Lung (tissue), 12 donors: ENCODE data around the gene SLC12A7. TPM values are rescaled to one million over a fixed set of nuclear protein-coding genes. Genes with fewer than 3 reads are reported as not detected.

Source experiments
- ATAC-seq: fragments of 200-7000 bp; cut with Tn5 transposase; one replicate; pipeline ENCODE4 v1.9.1; 2020; ENCODE audit warnings: moderate number of reproducible peaks; ENCODE audit not compliant: insufficient read depth, low FRiP score
- DNase-seq, 3 donors: peaks; one replicate each; pipeline ENCODE4 v3.0.0-alpha.2; 2013 to 2017
- H3K27ac ChIP-seq, 2 donors: one replicate each; pipeline ENCODE4 v1.5.1; 2013; ENCODE audit warnings: mild to moderate bottlenecking in 2 of 2, moderate library complexity in 2 of 2, control low read depth in 1 of 2, inconsistent platforms in 1 of 2, low read depth in 1 of 2, low read length in 1 of 2
- H3K27me3 ChIP-seq, 3 donors: one replicate each; pipeline ENCODE4 v1.5.1; 2013; ENCODE audit warnings: low read length in 2 of 3; ENCODE audit not compliant: control insufficient read depth in 3 of 3, insufficient read depth in 3 of 3
- H3K36me3 ChIP-seq, 4 donors: one replicate each; pipeline ENCODE4 v1.5.1; 2013; ENCODE audit warnings: low read length in 4 of 4, mild to moderate bottlenecking in 1 of 4, moderate library complexity in 1 of 4; ENCODE audit not compliant: control insufficient read depth in 4 of 4, insufficient read depth in 4 of 4
- H3K4me1 ChIP-seq, 5 donors: one replicate each; pipeline ENCODE4 v1.5.1; 2013; ENCODE audit warnings: low read length in 5 of 5, mild to moderate bottlenecking in 2 of 5, moderate library complexity in 1 of 5; ENCODE audit not compliant: control insufficient read depth in 5 of 5, insufficient read depth in 5 of 5
- H3K4me3 ChIP-seq: one replicate; pipeline ENCODE4 v1.5.1; 2013; ENCODE audit warnings: mild to moderate bottlenecking, control low read depth, moderate library complexity
- H3K9ac ChIP-seq, 2 donors: one replicate each; pipeline ENCODE4 v1.5.1; 2013; ENCODE audit warnings: low read length in 2 of 2, control low read depth in 1 of 2; ENCODE audit not compliant: insufficient read depth in 1 of 2
- H3K9me3 ChIP-seq, 4 donors: one replicate each; pipeline ENCODE4 v1.5.1; 2013; ENCODE audit warnings: low read length in 3 of 4, mild to moderate bottlenecking in 1 of 4, moderate library complexity in 1 of 4; ENCODE audit not compliant: control insufficient read depth in 4 of 4, insufficient read depth in 3 of 4
- CTCF ChIP-seq: IDR thresholded peaks from 2 replicates; pipeline ENCODE4 v1.5.1; 2012; ENCODE audit warnings: mild to moderate bottlenecking; ENCODE audit errors: control extremely low read depth, extremely low read depth
- WGBS, 2 donors: extraction: QIAGEN DNeasy Blood & Tissue Kit; methylation state at CpG; one replicate each; pipeline ENCODE4 v1.1.7; 2013; 5-methylcytosine and 5-hydroxymethylcytosine counted together
- polyA plus RNA-seq, 2 donors: library from polyadenylated mRNA; stranded (reverse); fragments of 200-250 nt; gene quantifications; one replicate each; pipeline ENCODE4 v1.2.1, GENCODE V29; 2013
- total RNA-seq, 2 donors: library from RNA; depleted of rRNA in 1 of 2; stranded (reverse); fragments of >200 nt in 1 of 2; gene quantifications; one replicate each; pipeline ENCODE4 v1.2.1, GENCODE V29; 2014 to 2021
- donor health status: control.
- donor health status: control.
- donor health status: Bipolar disorder and iron deficiency.
- donor health status: healthy.
- donor health status: DM: yes; HTN: yes; CAD: no.

SLC12A7 gene
- total and polyA plus RNA-seq, 4 donors = 14.8 to 50.4 (median 39.8) TPM

GRCh38 chr5:1107167-1108022, 4.5 kb downstream of the SLC12A7 start:
- H3K9me3 ChIP-seq = no peaks in the 10 kb centered on the region
- no peak overlapping the region for H3K9ac ChIP-seq
- peak overlapping the region; percentile 39 to 86 for H3K27ac ChIP-seq
- ATAC-seq = no peak
- 59 to 72% methylated on average over 26 of the region's 26 CpGs for WGBS, 2 donors
- H3K27me3 ChIP-seq = no peaks in the 10 kb centered on the region
- H3K36me3 ChIP-seq = no peaks in the 10 kb centered on the region
- DNase-seq = no peak
- no peak overlapping the region for H3K4me3 ChIP-seq
- no peak for TF ChIP-seq CTCF
- peaks cover 9 to 57% (median 44%) of the 10 kb centered on the region in 5 donors for H3K4me1 ChIP-seq

DNA sequence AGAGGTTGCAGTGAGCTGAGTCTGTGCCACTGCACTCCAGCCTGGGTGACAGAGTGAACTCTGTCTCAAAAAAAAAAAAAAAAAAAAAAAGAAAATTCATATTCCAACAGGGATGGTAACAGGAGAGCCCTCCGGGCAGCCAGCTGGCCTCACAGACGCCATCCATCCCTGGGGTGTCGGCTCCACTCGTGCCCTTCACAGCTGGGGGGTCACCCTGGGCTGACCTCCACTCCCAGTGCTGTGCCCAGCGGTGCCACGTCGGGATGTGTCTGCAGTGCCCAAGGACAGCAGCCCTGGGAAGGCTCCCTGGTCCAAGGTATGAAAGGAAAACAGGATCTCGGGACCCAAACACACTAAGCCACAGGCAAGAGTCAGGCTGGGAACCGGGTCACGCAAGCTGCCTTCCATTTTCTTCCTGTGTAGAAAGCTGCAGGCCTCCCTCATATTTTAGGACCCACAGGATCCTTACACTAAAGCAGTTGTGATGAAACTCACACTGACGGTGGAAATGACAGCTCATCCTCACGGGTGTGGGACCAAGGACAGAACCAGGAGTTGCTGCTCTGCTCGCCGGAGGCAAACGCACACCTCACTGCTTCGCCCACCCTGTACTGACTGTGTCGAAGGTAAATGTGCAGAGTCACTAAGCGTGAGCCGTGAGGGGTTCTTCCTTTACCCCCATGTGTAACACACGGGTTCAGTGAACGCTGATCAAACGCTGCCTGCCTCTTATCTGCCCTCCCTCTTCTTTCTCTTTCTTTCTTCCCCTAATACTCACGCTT, 5.3 kb downstream of the SLC12A7 start:
- ATAC-seq (no peak), DNase-seq (no peak)
- H3K9ac ChIP-seq = no peak overlapping the region
- H3K27ac ChIP-seq = peak overlapping the region in 1 of 2 donors; percentile 86
- H3K4me1 ChIP-seq = peaks cover 12 to 65% (median 52%) of the 10 kb centered on the region in 5 donors
- TF ChIP-seq CTCF = no peak
- no peak overlapping the region for H3K4me3 ChIP-seq
- H3K27me3 ChIP-seq = no peaks in the 10 kb centered on the region
- H3K9me3 ChIP-seq = no peaks in the 10 kb centered on the region
- WGBS, 2 donors = 69 to 77% methylated on average over 23 of the region's 23 CpGs
- H3K36me3 ChIP-seq = no peaks in the 10 kb centered on the region

DNA sequence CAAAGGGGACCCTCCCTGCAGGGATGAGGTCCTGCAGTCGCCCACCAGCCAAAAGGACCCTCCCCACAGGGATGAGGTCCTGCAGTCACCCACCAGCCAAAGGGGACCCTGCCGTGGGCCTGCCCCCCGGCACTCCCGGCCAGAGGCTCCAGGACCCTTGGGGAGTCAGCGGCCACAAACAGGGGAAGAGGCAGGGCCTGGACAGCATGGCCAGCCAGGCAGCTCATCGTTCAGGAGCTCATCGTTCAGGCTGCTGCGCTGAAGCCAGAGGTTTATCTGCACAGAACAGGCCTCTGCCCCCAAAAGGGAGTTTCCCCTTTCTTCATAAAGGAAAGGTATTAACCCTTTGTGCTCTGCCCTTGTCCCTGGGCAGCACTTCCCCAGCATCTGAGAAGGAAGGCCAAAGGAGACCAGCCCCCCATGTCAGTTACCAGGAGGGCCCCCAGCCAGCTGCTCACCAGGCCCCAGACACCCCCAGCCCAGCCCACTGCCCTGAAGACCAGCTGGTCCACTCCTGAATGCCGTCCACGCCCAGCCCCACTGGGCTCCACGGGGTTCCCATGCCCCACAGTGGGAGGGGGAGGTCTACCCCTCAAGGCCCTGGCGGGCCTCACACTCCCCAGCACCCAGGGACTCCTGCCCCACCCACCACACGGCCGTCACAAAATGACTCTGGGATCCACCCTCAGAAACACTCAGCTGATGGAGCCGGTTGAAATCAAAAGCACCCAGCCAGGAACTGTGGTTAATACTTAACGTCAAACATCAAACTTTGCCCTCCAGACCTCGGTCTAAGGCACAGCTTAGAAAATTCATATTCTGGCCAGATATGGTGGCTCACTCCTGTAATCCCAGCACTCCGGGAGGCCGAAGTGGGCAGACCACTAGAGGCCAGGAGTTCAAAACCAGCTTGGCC, 6.3 kb downstream of the SLC12A7 start:
- 32 to 46% methylated on average over 19 of the region's 19 CpGs for WGBS, 2 donors
- Histone ChIP-seq H3K9me3 (no peaks in the 10 kb centered on the region), H3K27me3 (no peaks in the 10 kb centered on the region), H3K27ac (peak overlapping the region; percentile 4 to 86), H3K4me3 (no peak overlapping the region), H3K4me1 (peaks cover 12 to 73% (median 55%) of the 10 kb centered on the region in 5 donors), H3K36me3 (no peaks in the 10 kb centered on the region), H3K9ac (no peak overlapping the region)
- TF ChIP-seq CTCF = no peak
- ATAC-seq = no peak
- no peak for DNase-seq
